ENCODE measurements around the gene ELP4. TPM values are rescaled to one million over a fixed set of nuclear protein-coding genes. Genes with fewer than 3 reads are reported as not detected.

Gene ELP4
- total and polyA plus RNA-seq, 9 of the 15 experiments (the other 6 are each of a cell fraction or from before 2014, with no cell fraction given): 24.1 to 60.3 (median 38.7) TPM

GRCh38 chr11:31809857-31810778 lies 300.6 kb downstream of the ELP4 start (continued):
- TF ChIP-seq, protein P1, sequence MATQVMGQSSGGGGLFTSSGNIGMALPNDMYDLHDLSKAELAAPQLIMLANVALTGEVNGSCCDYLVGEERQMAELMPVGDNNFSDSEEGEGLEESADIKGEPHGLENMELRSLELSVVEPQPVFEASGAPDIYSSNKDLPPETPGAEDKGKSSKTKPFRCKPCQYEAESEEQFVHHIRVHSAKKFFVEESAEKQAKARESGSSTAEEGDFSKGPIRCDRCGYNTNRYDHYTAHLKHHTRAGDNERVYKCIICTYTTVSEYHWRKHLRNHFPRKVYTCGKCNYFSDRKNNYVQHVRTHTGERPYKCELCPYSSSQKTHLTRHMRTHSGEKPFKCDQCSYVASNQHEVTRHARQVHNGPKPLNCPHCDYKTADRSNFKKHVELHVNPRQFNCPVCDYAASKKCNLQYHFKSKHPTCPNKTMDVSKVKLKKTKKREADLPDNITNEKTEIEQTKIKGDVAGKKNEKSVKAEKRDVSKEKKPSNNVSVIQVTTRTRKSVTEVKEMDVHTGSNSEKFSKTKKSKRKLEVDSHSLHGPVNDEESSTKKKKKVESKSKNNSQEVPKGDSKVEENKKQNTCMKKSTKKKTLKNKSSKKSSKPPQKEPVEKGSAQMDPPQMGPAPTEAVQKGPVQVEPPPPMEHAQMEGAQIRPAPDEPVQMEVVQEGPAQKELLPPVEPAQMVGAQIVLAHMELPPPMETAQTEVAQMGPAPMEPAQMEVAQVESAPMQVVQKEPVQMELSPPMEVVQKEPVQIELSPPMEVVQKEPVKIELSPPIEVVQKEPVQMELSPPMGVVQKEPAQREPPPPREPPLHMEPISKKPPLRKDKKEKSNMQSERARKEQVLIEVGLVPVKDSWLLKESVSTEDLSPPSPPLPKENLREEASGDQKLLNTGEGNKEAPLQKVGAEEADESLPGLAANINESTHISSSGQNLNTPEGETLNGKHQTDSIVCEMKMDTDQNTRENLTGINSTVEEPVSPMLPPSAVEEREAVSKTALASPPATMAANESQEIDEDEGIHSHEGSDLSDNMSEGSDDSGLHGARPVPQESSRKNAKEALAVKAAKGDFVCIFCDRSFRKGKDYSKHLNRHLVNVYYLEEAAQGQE (IDR thresholded peaks at IDR 0.05; ENCODE audit: borderline replicate concordance): no peak
- TF ChIP-seq, protein P1 (CRISPR knock-in tag; IDR thresholded peaks at IDR 0.05; ENCODE audit: low read depth): no peak
- TF ChIP-seq STAG1 (CRISPR knock-in tag; IDR thresholded peaks at IDR 0.05; ENCODE audit: borderline replicate concordance) (0 out of 2 replicates have a peak, but pooled peaks have one; percentile 12), THAP12 (CRISPR knock-in tag; IDR thresholded peaks at IDR 0.05) (no peak), PHB (CRISPR knock-in tag; IDR thresholded peaks at IDR 0.05) (no peak), PCBP2 (IDR thresholded peaks at IDR 0.05; ENCODE audit: low read depth, low read length, poor library complexity, severe bottlenecking) (no peak), TRIM25 (IDR thresholded peaks at IDR 0.05; ENCODE audit: borderline replicate concordance) (no peak), ZNF347 (CRISPR knock-in tag; IDR thresholded peaks at IDR 0.05; ENCODE audit: low read depth) (no peak)

Measured in K562 (cell line).